Chondrocyte (in vitro differentiated cells): ENCODE data around the gene VPS13C. TPM values are rescaled to one million over a fixed set of nuclear protein-coding genes. Genes with fewer than 3 reads are reported as not detected.
"Not testable (repeated sequence)": the region's sequence is repeated elsewhere in the genome, so short reads cannot be mapped to it uniquely, and the experiment has no call there.

ENCODE experiments used
- DNase-seq: peaks from one replicate; pipeline ENCODE4 v3.0.0; 2021; ENCODE audit warnings: mixed read lengths, low spot score
- H3K27ac Mint-ChIP-seq: one replicate; pipeline ENCODE4 v1.8.0; 2021; ENCODE audit warnings: mild to moderate bottlenecking, moderate library complexity, mixed read lengths; ENCODE audit not compliant: unreplicated experiment
- H3K27me3 Mint-ChIP-seq: 2 replicates; pipeline ENCODE4 v1.8.0; 2021; ENCODE audit warnings: low read depth, mixed read lengths
- H3K36me3 Mint-ChIP-seq: 2 replicates; pipeline ENCODE4 v1.8.0; 2021; ENCODE audit warnings: low read depth, mixed read lengths
- H3K4me1 Mint-ChIP-seq: 2 replicates; pipeline ENCODE4 v1.8.0; 2021; ENCODE audit warnings: low read depth, mild to moderate bottlenecking, mixed read lengths
- H3K4me3 Mint-ChIP-seq: one replicate; pipeline ENCODE4 v1.8.0; 2021; ENCODE audit warnings: mild to moderate bottlenecking, moderate library complexity, mixed read lengths; ENCODE audit not compliant: unreplicated experiment
- H3K9me3 Mint-ChIP-seq: 2 replicates; pipeline ENCODE4 v1.8.0; 2021; ENCODE audit warnings: low read depth, mixed read lengths
- CTCF ChIP-seq: fragments of 200-600 bp; sonication (generic); IDR thresholded peaks from 2 replicates; pipeline ENCODE4 v1.5.0; 2021; ENCODE audit warnings: antibody characterized with exemption, mild to moderate bottlenecking, moderate library complexity
- total RNA-seq: library from RNA; stranded (reverse); gene quantifications from 3 replicates; pipeline ENCODE4 v1.2.1, GENCODE V29; 2021

The VPS13C gene
- total RNA-seq, 1 donor from 2014 or later = 46.0 TPM

GRCh38 chr15:62052713-62053112 lies 7.5 kb downstream of the VPS13C start:
- no peak for DNase-seq
- H3K27me3 Mint-ChIP-seq = no peaks in the 10 kb centered on the region
- H3K9me3 Mint-ChIP-seq = peaks cover 3% of the 10 kb centered on the region
- TF ChIP-seq CTCF = no peak
- no peak overlapping the region for H3K4me3 Mint-ChIP-seq
- no peak overlapping the region for H3K27ac Mint-ChIP-seq
- H3K4me1 Mint-ChIP-seq = peaks cover 17% of the 10 kb centered on the region
- peaks cover 2% of the 10 kb centered on the region for H3K36me3 Mint-ChIP-seq

GRCh38 chr15:62051166-62051565 lies 9.1 kb downstream of the VPS13C start:
- peaks cover 2% of the 10 kb centered on the region for H3K36me3 Mint-ChIP-seq
- H3K4me1 Mint-ChIP-seq = peaks cover 17% of the 10 kb centered on the region

GRCh38 chr15:62050115-62050514 lies 10.1 kb downstream of the VPS13C start:
- Mint-ChIP-seq H3K4me1 (peaks cover 22% of the 10 kb centered on the region), H3K27me3 (no peaks in the 10 kb centered on the region), H3K4me3 (no peak overlapping the region), H3K9me3 (peaks cover 3% of the 10 kb centered on the region), H3K36me3 (peaks cover 2% of the 10 kb centered on the region), H3K27ac (no peak overlapping the region)
- no peak for DNase-seq
- TF ChIP-seq CTCF = no peak

More at GRCh38 chr15:62051166-62051565, 9.1 kb downstream of the VPS13C start:
- no peak overlapping the region for H3K4me3 Mint-ChIP-seq
- no peak for DNase-seq
- TF ChIP-seq CTCF = no peak
- H3K27me3 Mint-ChIP-seq = no peaks in the 10 kb centered on the region
- H3K27ac Mint-ChIP-seq = no peak overlapping the region
- peaks cover 3% of the 10 kb centered on the region for H3K9me3 Mint-ChIP-seq

GRCh38 chr15:62048254-62048653 lies 12.0 kb downstream of the VPS13C start:
- not testable (repeated sequence) for DNase-seq, H3K36me3 Mint-ChIP-seq, H3K4me3 Mint-ChIP-seq, H3K27me3 Mint-ChIP-seq, H3K9me3 Mint-ChIP-seq, H3K27ac Mint-ChIP-seq
- peaks cover 10% of the 10 kb centered on the region for H3K4me1 Mint-ChIP-seq

- Mint-ChIP-seq H3K27me3 (no peaks in the 10 kb centered on the region), H3K9me3 (peaks cover 3% of the 10 kb centered on the region), H3K36me3 (peaks cover 2% of the 10 kb centered on the region), H3K4me3 (no peak overlapping the region), H3K4me1 (peaks cover 10% of the 10 kb centered on the region), H3K27ac (no peak overlapping the region)
- DNase-seq = no peak
- TF ChIP-seq CTCF = no peak
Observed at GRCh38 chr15:62047282-62047827, 12.9 kb downstream of the VPS13C start.

- peaks cover 2% of the 10 kb centered on the region for H3K36me3 Mint-ChIP-seq
- no peak for DNase-seq
- H3K9me3 Mint-ChIP-seq = peaks cover 3% of the 10 kb centered on the region
- no peaks in the 10 kb centered on the region for H3K27me3 Mint-ChIP-seq
- H3K4me3 Mint-ChIP-seq = no peak overlapping the region
- no peak overlapping the region for H3K27ac Mint-ChIP-seq
- TF ChIP-seq CTCF = no peak
- peaks cover 10% of the 10 kb centered on the region for H3K4me1 Mint-ChIP-seq
Observed at GRCh38 chr15:62046078-62046743, 14.0 kb downstream of the VPS13C start.
